Kidney epithelial cell (primary cell): ENCODE measurements around the gene EXOSC5. TPM values are rescaled to one million over a fixed set of nuclear protein-coding genes. Genes with fewer than 3 reads are reported as not detected.

Experiments
- DNase-seq: peaks from one replicate; pipeline ENCODE4 v3.0.0-alpha.2; 2010; ENCODE audit warnings: low read depth
- H3K27me3 ChIP-seq: 2 replicates; pipeline ENCODE4 v1.6.0; 2011; ENCODE audit warnings: low read length; ENCODE audit not compliant: control insufficient read depth, insufficient read depth
- H3K36me3 ChIP-seq: 2 replicates; pipeline ENCODE4 v1.5.1; 2011; ENCODE audit warnings: low read length; ENCODE audit not compliant: control insufficient read depth, insufficient read depth
- H3K4me3 ChIP-seq: 2 replicates; pipeline ENCODE4 v1.5.1; 2011; ENCODE audit warnings: low read depth, mild to moderate bottlenecking, control low read depth, low read length
- CTCF ChIP-seq: IDR thresholded peaks from 2 replicates; pipeline ENCODE4 v1.5.1; 2011; ENCODE audit warnings: mild to moderate bottlenecking, moderate library complexity, low read length, control low read depth, inconsistent platforms; ENCODE audit not compliant: insufficient read depth, poor library complexity, severe bottlenecking
- total RNA-seq: library from RNA; depleted of rRNA; stranded (reverse); fragments of >200 nt; gene quantifications from 2 replicates; pipeline ENCODE4 v1.2.3, GENCODE V29; 2015

The EXOSC5 gene
- total RNA-seq, 1 donor from 2014 or later, result 27.0 TPM

GRCh38 chr19:41426952-41427646 lies 29.9 kb upstream of the EXOSC5 start, which contains the start of gene B3GNT8:
Gene B3GNT8, minus strand, starts transcription at chr19:41427374. Its CDS starts 596 bp downstream, at chr19:41426778.
- Histone ChIP-seq H3K36me3 (peaks cover 1% of the 10 kb centered on the region), H3K4me3 (peak within 1 kb of the TSS; percentile 24), H3K27me3 (no peaks in the 10 kb centered on the region)
- DNase-seq, result peak; percentile 12
- TF ChIP-seq CTCF, result no peak

- Histone ChIP-seq H3K27me3 (no peaks in the 10 kb centered on the region), H3K36me3 (peaks cover 1% of the 10 kb centered on the region), H3K4me3 (no peak overlapping the region)
- no peak for DNase-seq
- TF ChIP-seq CTCF, result no peak
Measured at GRCh38 chr19:41426116-41426841, 29.1 kb upstream of the EXOSC5 start.

- TF ChIP-seq CTCF, result no peak
- no peak for DNase-seq
- Histone ChIP-seq H3K36me3 (peaks cover 1% of the 10 kb centered on the region), H3K27me3 (no peaks in the 10 kb centered on the region), H3K4me3 (no peak overlapping the region)
Measured at GRCh38 chr19:41425174-41426115, 28.3 kb upstream of the EXOSC5 start.

GRCh38 chr19:41424335-41425173 lies 27.4 kb upstream of the EXOSC5 start:
- Histone ChIP-seq H3K4me3 (no peak overlapping the region), H3K36me3 (no peaks in the 10 kb centered on the region), H3K27me3 (no peaks in the 10 kb centered on the region)
- TF ChIP-seq CTCF, result no peak
- no peak for DNase-seq

- DNase-seq, result no peak
- no peaks in the 10 kb centered on the region for H3K27me3 ChIP-seq
- TF ChIP-seq CTCF, result no peak
- no peak overlapping the region for H3K4me3 ChIP-seq
- peaks cover 1% of the 10 kb centered on the region for H3K36me3 ChIP-seq
Measured at GRCh38 chr19:41422955-41423354, 25.8 kb upstream of the EXOSC5 start.
